Choroid plexus epithelial cell (primary cell): Measurements from ENCODE around the gene HM13.
"Not testable (repeated sequence)": the region's sequence is repeated elsewhere in the genome, so short reads cannot be mapped to it uniquely, and the experiment has no call there.

ENCODE experiments used
- DNase-seq: peaks from one replicate; pipeline ENCODE4 v3.0.0-alpha.2; 2010; ENCODE audit warnings: low read depth
- H3K4me3 ChIP-seq: 2 replicates; pipeline ENCODE4 v1.5.1; 2011; ENCODE audit warnings: low read depth, mild to moderate bottlenecking, control low read depth, low read length, moderate library complexity
- TF ChIP-seq, protein P1 (sequence below): conservative IDR thresholded peaks from 2 replicates; pipeline ENCODE4 v1.5.1; 2011; ENCODE audit warnings: low read depth, mild to moderate bottlenecking, control low read depth, inconsistent platforms, low read length, moderate library complexity

Gene HM13

DNA sequence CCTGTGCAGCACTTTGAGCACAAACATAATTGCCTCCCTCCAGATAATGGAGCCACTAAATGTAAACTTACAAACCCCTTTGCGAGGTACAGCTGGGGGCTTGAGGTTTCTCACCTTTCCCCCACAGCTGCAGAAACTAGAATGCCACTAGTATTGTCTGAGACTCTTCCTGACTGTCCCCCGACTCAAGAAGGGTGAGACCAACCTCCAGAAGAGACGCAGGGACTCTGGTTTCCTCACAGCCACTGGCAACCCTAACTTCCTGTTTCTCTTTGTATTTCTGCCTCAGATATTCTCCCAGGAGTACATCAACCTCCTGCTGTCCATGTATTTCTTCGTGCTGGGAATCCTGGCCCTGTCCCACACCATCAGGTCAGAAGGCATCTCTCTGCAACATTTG lies 23.6 kb downstream of the HM13 start:
- no peak for DNase-seq
- TF ChIP-seq, protein P1, sequence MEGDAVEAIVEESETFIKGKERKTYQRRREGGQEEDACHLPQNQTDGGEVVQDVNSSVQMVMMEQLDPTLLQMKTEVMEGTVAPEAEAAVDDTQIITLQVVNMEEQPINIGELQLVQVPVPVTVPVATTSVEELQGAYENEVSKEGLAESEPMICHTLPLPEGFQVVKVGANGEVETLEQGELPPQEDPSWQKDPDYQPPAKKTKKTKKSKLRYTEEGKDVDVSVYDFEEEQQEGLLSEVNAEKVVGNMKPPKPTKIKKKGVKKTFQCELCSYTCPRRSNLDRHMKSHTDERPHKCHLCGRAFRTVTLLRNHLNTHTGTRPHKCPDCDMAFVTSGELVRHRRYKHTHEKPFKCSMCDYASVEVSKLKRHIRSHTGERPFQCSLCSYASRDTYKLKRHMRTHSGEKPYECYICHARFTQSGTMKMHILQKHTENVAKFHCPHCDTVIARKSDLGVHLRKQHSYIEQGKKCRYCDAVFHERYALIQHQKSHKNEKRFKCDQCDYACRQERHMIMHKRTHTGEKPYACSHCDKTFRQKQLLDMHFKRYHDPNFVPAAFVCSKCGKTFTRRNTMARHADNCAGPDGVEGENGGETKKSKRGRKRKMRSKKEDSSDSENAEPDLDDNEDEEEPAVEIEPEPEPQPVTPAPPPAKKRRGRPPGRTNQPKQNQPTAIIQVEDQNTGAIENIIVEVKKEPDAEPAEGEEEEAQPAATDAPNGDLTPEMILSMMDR = no peak
- H3K4me3 ChIP-seq = no peak overlapping the region

DNA sequence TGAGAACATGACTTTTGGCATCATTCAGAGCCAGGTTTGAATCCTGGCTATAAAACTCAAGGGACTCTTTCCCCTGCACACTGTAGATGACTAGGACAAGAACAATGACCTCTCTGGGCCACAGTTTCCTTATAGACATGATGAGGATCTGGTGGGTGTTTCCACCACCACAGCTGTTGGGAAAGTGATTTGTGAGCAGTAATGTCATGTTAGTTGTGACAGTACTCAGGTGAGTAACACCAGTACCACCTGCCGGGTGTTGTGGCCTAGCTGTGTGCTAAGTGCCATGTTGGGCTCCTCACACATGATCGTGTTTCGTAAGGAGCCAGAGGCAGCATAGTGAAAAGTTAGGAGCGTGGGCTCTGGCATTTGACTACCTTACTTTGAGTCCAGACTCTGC lies 24.1 kb downstream of the HM13 start:
- no peak overlapping the region for H3K4me3 ChIP-seq
- TF ChIP-seq, protein P1 = no peak
- DNase-seq = no peak

DNA sequence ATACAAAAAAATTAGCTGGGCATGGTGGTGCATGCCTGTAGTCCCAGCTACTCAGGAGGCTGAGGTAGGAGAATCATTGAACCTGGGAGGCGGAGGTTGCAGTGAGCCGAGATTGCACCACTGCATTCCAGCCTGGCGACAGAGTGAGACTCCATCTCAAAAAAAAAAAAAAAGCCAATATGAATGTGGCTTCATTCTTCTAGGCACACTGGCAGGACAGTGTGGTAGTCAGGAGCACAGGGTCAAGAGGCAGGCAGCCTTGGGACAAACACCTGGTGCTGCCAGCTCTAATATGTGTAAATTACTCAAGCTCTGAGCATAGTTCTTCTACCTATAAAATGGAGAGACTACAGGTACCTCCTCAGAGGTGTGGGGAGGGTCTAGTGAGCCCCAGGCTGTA lies 25.4 kb downstream of the HM13 start:
- not testable (repeated sequence) for H3K4me3 ChIP-seq, DNase-seq

DNA sequence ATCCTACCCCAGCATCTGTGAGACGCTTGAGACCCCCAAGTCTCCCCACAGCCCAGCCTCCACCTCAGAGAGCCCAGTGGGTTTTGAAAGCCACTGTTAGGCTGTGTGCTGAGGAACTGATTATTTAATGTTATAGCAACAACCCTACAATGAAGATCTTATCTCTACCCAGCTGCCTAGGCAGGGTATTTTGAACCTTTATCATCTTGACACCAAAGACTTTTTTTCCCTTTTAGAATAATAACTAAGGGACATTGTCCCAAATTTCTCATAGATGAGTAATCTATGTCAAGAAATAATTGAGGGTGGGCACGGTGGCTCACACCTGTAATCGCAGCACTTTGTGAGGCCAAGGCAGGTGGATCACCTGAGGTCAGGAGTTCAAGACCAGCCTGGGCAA lies 26.2 kb downstream of the HM13 start:
- TF ChIP-seq, protein P1 = no peak
- no peak for DNase-seq

DNA sequence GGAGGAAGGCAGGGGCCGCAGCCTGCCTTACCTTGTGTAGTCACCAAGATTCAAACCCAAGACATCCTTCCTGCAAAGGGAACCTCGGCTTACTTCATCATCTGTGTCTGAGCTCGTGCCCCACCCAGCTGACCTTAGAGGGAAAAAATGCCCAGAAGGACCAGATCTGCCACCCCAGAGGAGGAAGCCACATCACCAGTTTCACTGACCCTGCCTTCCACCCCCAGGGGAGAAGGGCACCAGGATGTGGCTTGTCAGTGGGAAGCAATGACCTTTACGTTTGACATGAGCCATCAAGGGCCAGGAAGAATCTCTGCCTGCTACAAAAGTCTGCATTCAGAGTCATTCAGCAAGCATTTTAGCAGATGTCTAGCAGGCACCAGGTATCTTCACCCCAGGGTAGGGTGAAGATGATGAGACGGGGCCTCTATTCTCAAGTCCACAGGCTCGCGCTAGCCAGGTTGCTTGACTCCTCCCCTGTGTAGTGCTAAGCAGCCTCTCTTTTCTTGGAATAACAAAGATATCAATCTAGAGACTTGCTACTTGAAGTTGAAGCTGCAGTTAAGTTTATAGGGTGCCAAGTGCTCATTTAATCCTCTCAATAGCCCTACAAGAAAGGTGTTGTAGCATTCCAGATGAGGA lies 28.1 kb downstream of the HM13 start:
- no peak for DNase-seq
- TF ChIP-seq, protein P1 = no peak
- H3K4me3 ChIP-seq = no peak overlapping the region

More for the DNA sequence above, 26.2 kb downstream of the HM13 start:
- H3K4me3 ChIP-seq = no peak overlapping the region

DNA sequence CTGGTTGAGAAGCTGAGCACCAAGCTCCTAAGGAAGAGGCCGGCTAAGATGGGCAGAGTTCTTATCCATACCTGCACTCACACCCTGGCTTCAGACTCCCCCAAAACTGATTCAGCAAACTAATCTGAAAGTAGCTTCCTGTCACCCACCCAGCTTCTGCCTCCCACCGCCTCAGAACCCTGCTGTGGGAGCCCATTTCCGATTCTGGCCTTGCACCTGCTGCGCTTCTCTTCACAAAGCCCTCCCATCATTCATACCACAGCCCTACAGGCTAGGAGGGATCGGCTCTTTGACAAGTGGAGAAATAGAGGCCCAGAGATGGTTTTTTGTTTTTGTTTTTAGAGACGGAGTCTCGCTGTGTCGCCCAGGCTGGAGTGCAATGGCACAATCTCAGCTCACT lies 28.7 kb downstream of the HM13 start:
- H3K4me3 ChIP-seq = no peak overlapping the region
- DNase-seq = no peak
- TF ChIP-seq, protein P1 = no peak

DNA sequence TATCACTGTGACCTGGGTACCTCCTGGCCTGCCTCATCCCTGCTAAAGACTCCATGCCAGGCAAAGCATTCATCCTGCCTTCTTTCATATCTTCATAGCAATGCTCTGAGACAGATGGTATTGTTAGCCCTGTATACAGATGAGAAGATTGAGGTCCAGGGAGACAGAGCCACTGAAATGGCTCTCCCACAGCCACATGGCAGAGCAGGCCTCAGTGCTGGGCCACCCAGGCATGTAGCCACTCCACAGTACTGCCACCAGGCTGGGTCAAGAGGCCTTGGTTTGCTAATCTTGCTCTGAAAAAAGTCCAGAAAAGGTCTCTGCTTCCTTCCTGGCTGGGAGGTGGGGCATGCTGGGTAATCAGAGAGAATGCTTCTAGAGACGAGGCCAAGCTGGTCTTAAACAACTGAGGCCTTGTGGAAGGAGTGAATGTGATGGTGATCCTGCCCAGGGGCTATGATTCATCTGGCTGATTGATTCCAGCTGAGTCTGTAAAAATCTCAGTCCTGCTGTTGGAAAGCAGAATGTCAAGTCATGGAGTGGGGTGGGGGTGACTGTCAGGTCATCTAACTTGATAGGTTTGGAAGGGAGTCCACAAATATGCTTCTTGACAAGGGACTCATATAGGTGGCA lies 29.8 kb downstream of the HM13 start:
- H3K4me3 ChIP-seq = no peak overlapping the region
- TF ChIP-seq, protein P1 = no peak
- peak; percentile 91 for DNase-seq
